ENCODE data around the gene PFKFB2.

Gene PFKFB2

DNA sequence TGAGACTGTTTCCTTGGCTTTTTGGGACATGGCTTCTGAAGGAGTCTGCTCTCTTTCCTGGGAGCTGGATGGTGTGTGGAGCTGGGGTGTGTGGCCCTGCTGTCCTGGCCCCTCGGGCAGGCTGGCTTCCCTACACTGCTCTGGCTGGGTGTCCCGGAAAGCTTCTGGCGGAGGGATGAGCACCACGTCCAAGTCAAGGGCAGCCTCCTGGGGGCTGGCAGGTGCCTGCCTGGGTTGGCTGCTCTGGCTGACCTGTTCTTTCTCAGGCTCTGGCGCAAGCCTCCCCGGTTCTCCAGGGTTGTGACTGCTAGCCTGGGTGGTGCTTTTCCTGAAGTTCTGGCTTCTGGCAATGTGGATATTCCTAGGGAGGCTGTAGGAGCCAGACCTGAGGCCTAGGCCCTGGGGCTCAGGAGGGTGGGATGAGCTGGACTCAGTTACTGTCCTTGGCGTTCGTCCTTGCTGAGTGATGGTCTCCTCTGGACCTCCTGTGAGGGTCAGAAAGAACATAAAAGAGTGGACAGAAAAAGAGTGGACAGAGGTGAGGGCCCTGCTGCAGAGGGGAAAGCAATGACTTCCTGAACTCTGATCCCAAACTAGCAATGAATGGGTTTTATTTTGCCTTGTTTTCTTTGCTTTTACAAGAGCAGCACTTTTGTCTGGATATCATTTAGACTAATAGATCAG is 29.9 kb upstream of the PFKFB2 start:
- no peak for FAIRE-seq

GRCh38 chr1:207024202-207025145 is 28.6 kb upstream of the PFKFB2 start:
- FAIRE-seq, result no peak

DNA sequence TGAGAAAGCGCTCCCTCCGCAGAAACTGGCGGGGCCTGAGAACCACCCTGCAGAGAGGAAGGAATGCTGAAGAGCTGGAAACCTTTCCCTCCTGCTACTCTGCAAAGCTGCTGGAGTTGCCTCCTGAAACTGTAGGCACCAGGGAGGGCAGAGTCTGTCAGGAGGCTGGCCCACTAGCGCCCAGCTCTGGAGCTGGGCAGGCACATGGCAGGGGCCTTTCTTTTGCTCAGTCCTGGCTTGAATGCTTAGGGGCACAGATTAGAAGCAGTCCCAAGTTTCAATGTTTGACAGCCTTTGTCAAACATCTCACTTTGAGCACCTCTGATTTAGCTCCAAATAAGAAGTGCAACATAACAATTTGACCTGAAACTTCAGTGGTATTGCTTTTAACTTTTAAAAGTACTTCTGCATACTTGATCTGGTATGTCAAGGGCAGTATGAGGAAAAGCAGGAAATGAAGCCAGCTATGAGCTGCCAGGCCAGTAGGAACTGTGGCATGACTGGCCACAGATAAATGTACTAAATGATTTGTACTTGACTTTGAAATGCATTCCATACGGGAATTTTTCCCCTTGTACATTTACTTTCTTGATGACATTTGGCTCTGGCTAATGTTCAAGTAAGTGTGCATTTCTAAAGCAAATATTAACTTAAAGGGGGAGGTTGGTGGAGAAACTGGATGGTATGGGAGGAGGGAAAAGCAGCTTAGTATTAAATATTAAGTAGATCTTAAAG is 27.8 kb upstream of the PFKFB2 start:
- FAIRE-seq, result no peak

- FAIRE-seq, result no peak
Measured at GRCh38 chr1:207026104-207026534, 27.0 kb upstream of the PFKFB2 start.

DNA sequence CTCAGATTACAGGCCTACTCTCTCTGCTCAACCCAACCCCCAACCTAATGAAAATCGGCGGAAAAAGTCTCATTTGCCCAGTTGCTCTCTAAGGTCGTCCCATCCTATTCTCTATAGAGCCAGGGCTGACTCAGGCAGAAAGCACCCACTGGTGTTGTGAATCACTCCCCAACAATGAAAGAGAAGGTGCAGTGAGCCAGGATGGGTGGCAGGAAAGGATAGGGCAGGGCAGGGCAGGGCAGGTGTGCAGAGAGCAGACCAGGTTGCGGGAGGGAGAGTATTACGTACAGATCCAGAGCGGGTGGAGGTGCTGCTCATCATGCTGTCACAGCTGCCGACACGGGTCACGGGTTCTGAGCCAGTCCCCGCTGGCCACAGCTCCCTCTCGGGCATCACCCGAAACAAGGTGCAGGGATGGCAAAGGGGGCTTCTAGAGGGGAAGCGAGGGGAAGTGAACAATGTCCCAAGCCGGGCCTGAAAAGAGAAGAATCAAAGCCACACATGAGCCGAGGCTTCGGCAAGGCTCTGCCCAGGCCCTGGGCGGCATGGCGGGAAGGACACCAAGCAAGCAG is 25.8 kb upstream of the PFKFB2 start:
- no peak for FAIRE-seq

DNA sequence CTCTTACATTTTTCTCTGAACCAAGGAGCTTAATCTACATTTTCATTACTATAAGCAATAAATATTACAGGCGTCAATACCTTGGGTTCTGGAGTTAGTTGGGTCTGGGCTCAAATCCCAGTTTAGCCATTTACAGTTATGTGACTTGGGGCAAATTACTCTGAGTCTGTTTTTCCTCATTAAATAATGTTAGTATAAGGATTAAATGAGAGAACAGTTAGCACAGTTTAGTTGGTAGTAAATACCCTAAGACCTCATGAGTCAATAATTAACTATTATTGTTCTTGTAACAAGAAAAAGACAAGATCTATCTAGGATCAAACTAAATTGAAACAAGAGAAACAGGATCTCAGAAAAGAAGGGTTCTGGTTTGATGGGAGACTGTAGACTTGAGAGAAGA is 25.2 kb upstream of the PFKFB2 start:
- FAIRE-seq, result no peak

DNA sequence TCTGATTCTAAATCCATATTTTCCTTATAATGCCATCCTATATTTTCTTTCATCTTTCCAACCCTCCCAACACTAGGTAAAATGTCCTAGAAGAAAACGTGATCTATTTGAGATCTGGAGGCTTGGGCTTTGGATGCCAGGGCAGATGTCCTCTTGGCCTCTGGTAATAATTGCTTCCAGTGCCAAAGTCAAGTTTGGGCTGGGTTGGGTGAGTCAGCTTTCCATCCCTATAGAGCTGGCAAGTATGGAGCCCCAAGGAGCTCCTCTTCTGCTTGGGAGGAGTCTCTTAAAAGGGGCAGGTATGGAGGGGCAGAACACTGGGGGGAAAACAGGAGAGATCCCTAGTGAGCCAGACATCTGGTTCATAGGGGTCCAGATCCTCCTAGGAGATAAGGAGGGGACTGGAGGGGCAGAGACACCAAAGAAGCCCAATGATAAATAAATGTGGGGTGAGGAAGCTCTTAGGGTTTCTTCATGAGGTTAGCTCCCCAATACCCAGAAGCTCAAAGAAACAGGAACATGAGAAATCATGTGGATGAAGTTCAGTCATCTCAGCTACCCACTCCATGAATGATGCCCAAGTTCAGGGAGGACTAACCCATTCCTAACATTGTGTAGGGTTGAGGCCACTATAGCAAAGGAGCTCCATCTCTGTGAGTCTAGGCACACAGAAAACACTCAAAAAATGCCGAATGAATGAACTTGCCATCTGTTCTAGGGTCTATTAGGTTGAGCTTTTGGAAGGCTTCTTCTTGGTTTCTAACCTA is 24.0 kb upstream of the PFKFB2 start:
- FAIRE-seq, result no peak

GRCh38 chr1:207029701-207030521 is 23.2 kb upstream of the PFKFB2 start:
- no peak for FAIRE-seq

- no peak for FAIRE-seq
Measured at GRCh38 chr1:207030522-207031009, 22.5 kb upstream of the PFKFB2 start.

- no peak for FAIRE-seq
Measured at GRCh38 chr1:207031016-207031415, 22.1 kb upstream of the PFKFB2 start.

DNA sequence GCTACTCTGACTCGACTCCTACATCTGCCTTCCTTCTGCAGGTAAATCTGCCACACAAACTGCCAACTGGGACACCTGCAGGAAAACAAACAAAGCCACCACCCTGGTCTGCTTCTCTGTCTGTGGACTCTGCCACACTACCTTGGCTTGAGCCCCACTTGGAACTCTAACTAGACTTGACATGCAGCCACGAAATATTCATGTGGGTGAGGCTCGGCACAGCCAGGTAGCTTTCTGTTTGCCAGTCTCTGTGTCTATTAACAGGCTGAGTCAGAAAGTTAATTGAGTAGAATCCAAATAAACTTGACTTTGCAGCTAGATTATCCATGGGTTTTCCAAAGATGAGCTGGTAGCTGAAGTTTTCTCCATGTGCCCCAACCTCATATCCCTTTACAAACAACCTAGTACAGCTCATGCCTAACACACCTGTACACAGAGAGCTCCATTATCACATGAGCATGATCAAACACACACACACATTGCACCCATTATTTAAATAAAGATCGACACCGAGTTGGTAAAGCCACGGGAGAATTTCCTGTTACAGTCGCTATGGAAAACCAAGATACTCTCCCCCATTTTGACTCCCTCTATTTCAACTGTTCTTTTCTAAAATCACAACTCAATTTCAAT is 21.3 kb upstream of the PFKFB2 start:
- FAIRE-seq, result no peak

DNA sequence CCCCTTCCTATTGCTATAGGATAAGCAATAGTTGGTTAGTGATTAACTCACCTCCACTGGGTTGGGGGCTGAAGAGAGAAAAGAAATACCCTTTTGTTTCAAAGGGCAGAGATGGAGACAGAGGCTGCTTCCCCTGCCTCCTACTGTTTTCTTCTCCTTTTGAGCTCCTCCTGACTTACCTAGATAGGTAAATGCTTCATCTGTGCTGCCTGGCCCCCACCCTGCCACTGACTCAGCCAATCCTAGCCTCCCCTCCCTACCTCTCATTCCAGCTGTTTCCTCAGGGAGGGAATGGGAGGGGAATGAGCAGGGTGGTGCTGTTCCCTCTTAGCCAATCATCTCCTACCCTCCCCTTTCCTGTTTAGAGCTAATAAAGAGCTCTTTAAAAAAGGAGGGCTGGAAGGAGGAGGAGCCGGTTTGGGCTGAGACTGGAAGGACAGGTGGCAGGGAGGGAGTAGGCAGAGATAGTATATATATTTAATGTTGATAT is 20.5 kb upstream of the PFKFB2 start, which contains the start of gene C1orf116:
C1orf116 (minus strand) TSS at position 229 of the 490 bp plus-strand sequence. CDS start 5,158 bp downstream, outside the sequence.
- no peak for FAIRE-seq

GRCh38 chr1:207033302-207033701 is 19.8 kb upstream of the PFKFB2 start:
- FAIRE-seq, result no peak

DNA sequence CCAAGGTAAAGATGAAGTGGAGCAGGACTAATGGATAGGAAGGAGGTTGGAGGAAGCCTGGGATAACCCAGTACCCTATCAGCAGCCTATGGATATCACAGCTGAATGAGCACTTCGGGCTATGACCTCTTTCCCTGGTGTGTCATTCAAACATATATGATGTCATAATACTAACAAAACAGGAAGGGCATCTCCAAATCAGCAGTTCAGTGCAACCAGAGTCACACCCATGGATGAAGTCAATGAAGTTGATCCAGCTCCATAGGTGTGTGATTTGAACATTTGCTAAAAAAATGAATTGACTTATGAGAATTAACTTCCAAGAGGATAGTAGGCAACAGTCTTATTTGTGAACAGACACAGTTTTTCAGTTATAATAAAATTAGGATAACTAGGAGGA is 18.9 kb upstream of the PFKFB2 start:
- no peak for FAIRE-seq

DNA sequence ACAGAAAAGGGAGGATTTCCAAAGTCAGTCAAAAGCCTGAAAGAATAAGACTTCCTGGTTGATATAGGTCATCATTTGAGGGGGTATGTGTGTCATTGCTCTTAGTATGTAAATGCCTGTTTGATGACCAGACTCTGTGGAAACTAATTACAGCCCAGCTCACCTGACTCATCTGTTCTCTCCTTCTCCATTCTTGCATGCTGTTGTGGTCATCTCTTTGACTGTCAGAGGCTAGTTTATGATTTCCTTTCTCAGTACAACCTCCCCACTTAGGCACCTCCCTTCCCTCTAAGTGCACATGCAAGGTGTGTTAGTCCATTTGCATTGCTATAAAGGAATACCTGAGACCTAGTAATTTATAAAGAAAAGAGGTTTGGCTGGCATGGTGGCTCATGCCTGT is 18.1 kb upstream of the PFKFB2 start:
- no peak for FAIRE-seq

DNA sequence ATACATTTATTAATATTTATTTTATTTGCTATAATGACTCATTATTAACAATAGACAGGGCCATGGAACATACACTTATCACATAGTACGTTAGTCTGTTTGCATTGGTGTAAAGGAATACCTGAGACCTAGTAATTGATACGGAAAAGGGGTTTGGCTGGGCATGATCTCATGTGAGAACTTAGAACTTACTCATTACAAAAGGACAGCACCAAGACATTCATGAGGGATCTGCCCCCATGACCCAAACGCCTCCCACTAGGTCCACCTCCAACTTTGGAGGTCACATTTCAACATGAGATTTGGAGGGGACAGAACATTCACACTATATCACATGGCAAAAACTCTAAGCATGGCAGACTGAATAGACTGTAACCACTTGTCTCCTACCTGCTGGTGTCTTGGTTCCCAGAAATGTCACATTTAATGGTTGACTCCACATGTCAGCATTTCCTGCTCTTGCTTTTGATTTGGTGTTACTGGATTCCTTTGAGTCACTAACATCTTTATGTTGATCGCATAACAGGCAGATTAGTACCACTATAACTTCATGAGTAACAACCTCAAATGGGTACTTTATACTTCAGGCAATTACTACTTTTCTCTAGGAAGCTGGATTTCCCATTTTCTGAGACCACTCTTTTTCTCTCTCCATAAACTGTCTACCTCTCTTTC is 17.1 kb upstream of the PFKFB2 start:
- FAIRE-seq, result no peak

- FAIRE-seq, result no peak
Measured at GRCh38 chr1:207036865-207037264, 16.2 kb upstream of the PFKFB2 start.

DNA sequence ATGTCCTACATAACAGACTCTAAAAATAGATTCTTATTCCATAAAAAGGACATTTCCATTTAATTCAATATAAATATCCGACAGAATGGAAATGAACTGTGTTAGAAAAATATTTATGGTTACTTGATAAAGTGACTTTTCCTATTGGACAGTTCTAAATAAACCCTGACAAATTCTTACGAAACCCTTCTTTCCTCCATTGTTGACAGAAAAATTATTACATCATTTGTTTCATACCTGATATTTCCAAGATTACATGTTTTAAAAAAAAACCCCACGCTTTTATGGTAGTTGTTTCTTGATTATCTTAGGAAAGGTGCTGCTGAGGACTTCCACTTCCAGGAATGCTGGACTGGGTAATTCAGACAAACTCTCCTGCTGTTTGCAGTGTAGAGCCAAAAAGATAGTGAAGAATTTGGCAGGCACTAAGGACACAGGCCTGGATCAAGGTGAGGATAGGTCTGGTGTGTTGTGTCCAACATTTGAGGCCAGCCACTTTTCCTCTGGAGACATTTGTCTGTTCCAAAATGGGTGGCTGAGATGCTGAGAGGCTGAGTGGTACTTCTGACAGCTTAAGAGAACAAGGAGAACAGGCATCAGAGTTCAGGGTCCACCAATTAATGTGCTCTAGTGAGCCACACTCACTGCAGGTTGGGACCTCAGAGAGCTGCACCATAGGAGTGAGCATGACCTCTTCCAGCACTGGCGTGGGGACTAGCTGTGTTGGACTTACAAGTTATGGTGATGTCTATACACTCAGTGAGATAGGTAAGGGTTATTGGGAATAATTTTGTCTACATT is 13.5 kb upstream of the PFKFB2 start:
- no peak for FAIRE-seq

DNA sequence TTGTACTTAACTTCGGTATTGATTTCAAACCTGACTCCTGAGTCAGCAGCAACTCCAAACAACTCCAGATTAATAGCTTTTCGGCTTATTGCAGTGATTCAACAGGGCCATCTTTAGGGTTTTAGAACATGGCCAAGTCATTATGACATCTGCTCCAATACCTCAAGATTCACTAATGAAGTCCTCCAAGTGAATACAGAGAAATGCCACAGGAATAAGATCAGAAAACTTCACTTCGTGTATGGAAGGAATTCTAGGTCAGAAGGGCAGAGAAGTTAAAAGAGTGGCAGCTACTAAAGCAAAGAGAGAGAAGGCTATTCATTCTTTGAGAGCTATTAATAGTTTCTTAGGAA is 12.9 kb upstream of the PFKFB2 start:
- FAIRE-seq, result no peak

Measured in colon (tissue), 2 donors.